T-helper 2 cell treated with Interferon-gamma antibody and Interleukin-4, amounts not matched to agents 5 μg/mL and 100 μg/mL, for 36 hours (primary cell): ENCODE measurements around the gene SHROOM1.
"Not testable (repeated sequence)": the region's sequence is repeated elsewhere in the genome, so short reads cannot be mapped to it uniquely, and the experiment has no call there.

Experiments used
- DNase-seq: peaks from one replicate; pipeline ENCODE4 v3.0.0; 2021; ENCODE audit warnings: low spot score
- H3K27ac Mint-ChIP-seq: one replicate; pipeline ENCODE4 v1.8.0; 2021; ENCODE audit warnings: mild to moderate bottlenecking, mixed read lengths
- H3K27me3 Mint-ChIP-seq: one replicate; pipeline ENCODE4 v1.8.0; 2021; ENCODE audit warnings: low read depth, mixed read lengths
- H3K36me3 Mint-ChIP-seq: one replicate; pipeline ENCODE4 v1.8.0; 2021; ENCODE audit warnings: low read depth, mixed read lengths
- H3K4me1 Mint-ChIP-seq: one replicate; pipeline ENCODE4 v1.8.0; 2021; ENCODE audit warnings: low read depth, mixed read lengths
- H3K4me3 Mint-ChIP-seq: one replicate; pipeline ENCODE4 v1.8.0; 2022; ENCODE audit warnings: mild to moderate bottlenecking, moderate library complexity, mixed read lengths
- H3K9me3 Mint-ChIP-seq: one replicate; pipeline ENCODE4 v1.8.0; 2021; ENCODE audit warnings: mixed read lengths

Gene SHROOM1

DNA sequence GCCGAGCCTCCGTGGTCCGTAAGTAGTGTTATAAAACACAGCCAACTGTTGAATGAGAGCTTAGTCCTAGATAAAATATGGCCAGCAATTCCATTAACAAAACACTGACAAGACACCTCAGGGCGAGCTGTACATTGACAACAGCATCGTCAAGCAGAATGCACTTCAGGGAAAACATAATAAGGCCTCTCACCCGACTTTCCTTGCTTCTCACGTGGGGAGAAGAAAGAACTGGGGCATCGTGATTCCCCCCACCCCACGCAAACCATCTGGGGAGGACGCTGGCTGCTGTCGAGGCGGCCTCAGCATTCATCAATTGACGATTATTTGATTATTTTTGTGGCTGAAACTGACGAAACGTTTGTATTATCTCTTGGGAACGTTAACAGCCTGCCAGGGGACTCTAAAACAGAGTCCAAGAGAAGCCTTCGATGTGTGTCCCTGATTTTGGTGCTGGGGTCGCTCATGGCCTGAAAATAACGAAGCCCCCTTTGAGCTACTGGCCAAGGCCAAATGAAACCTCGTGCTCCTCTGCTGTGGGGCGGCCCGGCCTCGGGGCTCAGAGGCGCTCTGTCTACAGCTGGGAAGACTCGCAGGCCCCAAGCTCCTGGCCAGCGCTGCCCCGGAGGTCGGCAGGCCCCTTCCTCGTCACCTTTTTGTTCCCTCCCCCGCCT lies 35.4 kb upstream of the SHROOM1 start:
- no peaks in the 10 kb centered on the region for H3K9me3 Mint-ChIP-seq
- peaks cover 18% of the 10 kb centered on the region for H3K4me1 Mint-ChIP-seq
- H3K27ac Mint-ChIP-seq, result peak overlapping the region; percentile 99
- peaks cover 17% of the 10 kb centered on the region for H3K36me3 Mint-ChIP-seq
- H3K4me3 Mint-ChIP-seq, result peak overlapping the region; percentile 98
- DNase-seq, result no peak
- H3K27me3 Mint-ChIP-seq, result peaks cover 11% of the 10 kb centered on the region

GRCh38 chr5:132860742-132861141 lies 30.3 kb upstream of the SHROOM1 start:
- no peak for DNase-seq
- Mint-ChIP-seq H3K9me3 (no peaks in the 10 kb centered on the region), H3K4me1 (peaks cover 5% of the 10 kb centered on the region), H3K4me3 (no peak overlapping the region), H3K36me3 (no peaks in the 10 kb centered on the region), H3K27ac (no peak overlapping the region), H3K27me3 (peaks cover 13% of the 10 kb centered on the region)

GRCh38 chr5:132859889-132860437 lies 29.5 kb upstream of the SHROOM1 start:
- Mint-ChIP-seq H3K27me3 (peaks cover 16% of the 10 kb centered on the region), H3K4me1 (peaks cover 3% of the 10 kb centered on the region), H3K9me3 (no peaks in the 10 kb centered on the region), H3K36me3 (no peaks in the 10 kb centered on the region), H3K27ac (no peak overlapping the region), H3K4me3 (no peak overlapping the region)
- no peak for DNase-seq

GRCh38 chr5:132856011-132856410 lies 25.6 kb upstream of the SHROOM1 start:
- DNase-seq, result no peak
- Mint-ChIP-seq H3K27me3 (peaks cover 7% of the 10 kb centered on the region), H3K27ac (no peak overlapping the region), H3K4me3 (no peak overlapping the region), H3K4me1 (peaks cover 6% of the 10 kb centered on the region), H3K36me3 (no peaks in the 10 kb centered on the region), H3K9me3 (no peaks in the 10 kb centered on the region)

- H3K27ac Mint-ChIP-seq, H3K9me3 Mint-ChIP-seq, H3K4me3 Mint-ChIP-seq, H3K4me1 Mint-ChIP-seq, H3K27me3 Mint-ChIP-seq, DNase-seq, H3K36me3 Mint-ChIP-seq: not testable (repeated sequence)
Measured at GRCh38 chr5:132854992-132855391, 24.5 kb upstream of the SHROOM1 start.

- Mint-ChIP-seq H3K27me3 (peaks cover 11% of the 10 kb centered on the region), H3K9me3 (no peaks in the 10 kb centered on the region), H3K4me1 (peaks cover 3% of the 10 kb centered on the region), H3K4me3 (no peak overlapping the region), H3K36me3 (no peaks in the 10 kb centered on the region), H3K27ac (no peak overlapping the region)
- DNase-seq, result no peak
Measured at GRCh38 chr5:132854301-132854700, 23.9 kb upstream of the SHROOM1 start.

DNA sequence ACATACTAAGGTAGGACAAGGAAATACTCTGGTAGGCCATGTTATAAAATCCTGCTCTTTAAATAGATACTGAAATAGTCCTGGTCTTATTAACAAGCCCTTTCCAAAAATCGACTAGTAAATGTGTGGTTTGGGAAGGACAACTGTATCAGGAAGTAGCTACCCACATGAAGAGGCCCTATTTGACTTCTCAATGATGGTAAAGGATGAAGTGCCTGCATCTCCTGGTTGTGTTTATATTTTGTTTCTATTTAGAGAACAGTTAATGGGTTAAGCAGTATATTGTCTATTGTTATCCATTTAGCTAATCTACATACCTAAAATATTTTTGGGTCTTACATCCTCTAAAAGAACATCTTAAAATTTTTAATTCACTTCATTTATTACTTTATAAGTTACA lies 23.3 kb upstream of the SHROOM1 start:
- Mint-ChIP-seq H3K27ac (no peak overlapping the region), H3K36me3 (no peaks in the 10 kb centered on the region), H3K4me1 (peaks cover 3% of the 10 kb centered on the region), H3K27me3 (peaks cover 11% of the 10 kb centered on the region), H3K4me3 (no peak overlapping the region), H3K9me3 (no peaks in the 10 kb centered on the region)
- no peak for DNase-seq

- peaks cover 3% of the 10 kb centered on the region for H3K4me1 Mint-ChIP-seq
- no peaks in the 10 kb centered on the region for H3K36me3 Mint-ChIP-seq
- DNase-seq, result no peak
- H3K27me3 Mint-ChIP-seq, result peaks cover 9% of the 10 kb centered on the region
- H3K9me3 Mint-ChIP-seq, result no peaks in the 10 kb centered on the region
- no peak overlapping the region for H3K27ac Mint-ChIP-seq
- no peak overlapping the region for H3K4me3 Mint-ChIP-seq
Measured at GRCh38 chr5:132853323-132853722, 22.9 kb upstream of the SHROOM1 start.

GRCh38 chr5:132850066-132850465 lies 19.6 kb upstream of the SHROOM1 start:
- Mint-ChIP-seq H3K4me3 (no peak overlapping the region), H3K4me1 (peaks cover 3% of the 10 kb centered on the region), H3K27me3 (peaks cover 6% of the 10 kb centered on the region), H3K9me3 (no peaks in the 10 kb centered on the region), H3K36me3 (no peaks in the 10 kb centered on the region), H3K27ac (no peak overlapping the region)
- no peak for DNase-seq

- H3K4me1 Mint-ChIP-seq, result peaks cover 2% of the 10 kb centered on the region
- H3K27ac Mint-ChIP-seq, result no peak overlapping the region
- DNase-seq, result no peak
- H3K9me3 Mint-ChIP-seq, result no peaks in the 10 kb centered on the region
- H3K4me3 Mint-ChIP-seq, result no peak overlapping the region
- peaks cover 6% of the 10 kb centered on the region for H3K27me3 Mint-ChIP-seq
- no peaks in the 10 kb centered on the region for H3K36me3 Mint-ChIP-seq
Measured at GRCh38 chr5:132849347-132849746, 18.9 kb upstream of the SHROOM1 start.

DNA sequence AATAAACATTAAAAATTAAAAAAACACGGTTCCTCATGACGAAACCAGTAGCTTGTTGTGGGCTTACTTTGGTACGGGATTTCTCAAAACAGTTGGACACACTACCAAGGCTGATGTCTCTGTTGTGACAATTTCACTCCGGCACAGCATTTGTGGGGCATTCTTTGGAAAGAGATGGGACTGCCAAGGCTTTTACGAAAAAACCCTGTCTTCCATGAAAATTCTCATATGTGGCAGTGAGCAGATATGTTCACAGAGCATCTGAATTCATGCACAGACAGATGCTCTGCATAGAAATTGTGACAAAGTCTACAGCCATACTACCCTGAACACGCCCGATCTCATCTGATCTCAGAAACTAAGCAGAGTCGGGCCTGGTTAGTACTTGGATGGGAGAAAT lies 17.8 kb upstream of the SHROOM1 start:
- H3K27ac Mint-ChIP-seq, result no peak overlapping the region
- DNase-seq, result no peak
- H3K4me1 Mint-ChIP-seq, result no peaks in the 10 kb centered on the region

DNA sequence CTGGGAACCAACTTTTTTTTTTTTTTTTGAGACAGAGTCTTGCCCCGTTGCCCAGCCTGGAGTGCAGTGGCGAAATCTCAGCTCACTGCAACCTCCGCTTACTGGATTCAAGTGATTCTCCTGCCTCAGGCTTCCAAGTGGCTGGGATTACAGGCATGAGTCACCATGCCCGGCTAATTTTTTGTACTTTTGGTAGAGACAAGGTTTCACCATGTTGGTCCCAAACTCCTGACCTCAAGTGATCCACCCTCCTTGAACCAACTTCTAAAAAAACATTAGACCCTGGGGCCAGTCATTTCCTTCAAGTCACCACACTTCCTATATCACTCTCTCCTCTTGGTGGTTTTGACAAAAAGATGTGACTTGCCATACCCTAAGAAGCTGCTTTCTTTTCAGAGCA lies 10.9 kb upstream of the SHROOM1 start:
- H3K9me3 Mint-ChIP-seq, result no peaks in the 10 kb centered on the region
- H3K4me3 Mint-ChIP-seq, result no peak overlapping the region
- no peaks in the 10 kb centered on the region for H3K4me1 Mint-ChIP-seq
- H3K27me3 Mint-ChIP-seq, result peaks cover 2% of the 10 kb centered on the region
- H3K36me3 Mint-ChIP-seq, result no peaks in the 10 kb centered on the region
- H3K27ac Mint-ChIP-seq, result no peak overlapping the region
- DNase-seq, result no peak

More for the DNA sequence above, 17.8 kb upstream of the SHROOM1 start:
- H3K27me3 Mint-ChIP-seq, result peaks cover 5% of the 10 kb centered on the region
- H3K9me3 Mint-ChIP-seq, result no peaks in the 10 kb centered on the region
- H3K4me3 Mint-ChIP-seq, result no peak overlapping the region
- no peaks in the 10 kb centered on the region for H3K36me3 Mint-ChIP-seq

- no peaks in the 10 kb centered on the region for H3K36me3 Mint-ChIP-seq
- no peaks in the 10 kb centered on the region for H3K4me1 Mint-ChIP-seq
- no peak for DNase-seq
- peaks cover 2% of the 10 kb centered on the region for H3K27me3 Mint-ChIP-seq
- no peak overlapping the region for H3K27ac Mint-ChIP-seq
- no peaks in the 10 kb centered on the region for H3K9me3 Mint-ChIP-seq
- H3K4me3 Mint-ChIP-seq, result no peak overlapping the region
Measured at GRCh38 chr5:132840896-132841295, 10.4 kb upstream of the SHROOM1 start.

- peaks cover 2% of the 10 kb centered on the region for H3K27me3 Mint-ChIP-seq
- H3K36me3 Mint-ChIP-seq, result no peaks in the 10 kb centered on the region
- H3K4me3 Mint-ChIP-seq, result no peak overlapping the region
- H3K9me3 Mint-ChIP-seq, result no peaks in the 10 kb centered on the region
- H3K27ac Mint-ChIP-seq, result no peak overlapping the region
- DNase-seq, result no peak
- H3K4me1 Mint-ChIP-seq, result no peaks in the 10 kb centered on the region
Measured at GRCh38 chr5:132840313-132840712, 9.9 kb upstream of the SHROOM1 start.
